Measurements from ENCODE around the gene CALCOCO1. TPM values are rescaled to one million over a fixed set of nuclear protein-coding genes. Genes with fewer than 3 reads are reported as not detected.

The CALCOCO1 gene
- total and polyA plus RNA-seq, 9 of the 15 experiments (the other 6 are each of a cell fraction or from before 2014, with no cell fraction given): 1.9 to 31.8 (median 11.0) TPM

GRCh38 chr12:53727310-53728041, at the start of gene CALCOCO1 (continued):
- TF ChIP-seq ZBTB40 (IDR thresholded peaks at IDR 0.05) (peak; percentile 63; the same call in 1 of the 2 replicates), ZBTB40 (CRISPR knock-in tag; IDR thresholded peaks at IDR 0.05) (no peak), ZNF354B (CRISPR knock-in tag; IDR thresholded peaks at IDR 0.05) (peak; percentile 57; the same call in 1 of the 2 replicates), EGR1 (conservative IDR thresholded peaks at IDR 0.05) (peak; percentile 57), DACH1 (IDR thresholded peaks at IDR 0.05; ENCODE audit: partially characterized antibody) (peak; percentile 100), ZNF318 (IDR thresholded peaks at IDR 0.05; ENCODE audit: borderline replicate concordance in 1 of 2, low read depth in 1 of 2) (no peak), XRCC5 (IDR thresholded peaks at IDR 0.05; ENCODE audit: low read depth, low read length) (peak; percentile 56; the same call in 1 of the 2 replicates)
